GM21825 (cell line): ENCODE data around the gene SYNGR2.

Source experiments
- ATAC-seq: cut with Tn5 transposase; IDR thresholded peaks from one replicate; pipeline ENCODE4 v1.9.1; 2021; ENCODE audit warnings: mild to moderate bottlenecking, moderate library complexity; ENCODE audit not compliant: unreplicated experiment

SYNGR2 gene

DNA sequence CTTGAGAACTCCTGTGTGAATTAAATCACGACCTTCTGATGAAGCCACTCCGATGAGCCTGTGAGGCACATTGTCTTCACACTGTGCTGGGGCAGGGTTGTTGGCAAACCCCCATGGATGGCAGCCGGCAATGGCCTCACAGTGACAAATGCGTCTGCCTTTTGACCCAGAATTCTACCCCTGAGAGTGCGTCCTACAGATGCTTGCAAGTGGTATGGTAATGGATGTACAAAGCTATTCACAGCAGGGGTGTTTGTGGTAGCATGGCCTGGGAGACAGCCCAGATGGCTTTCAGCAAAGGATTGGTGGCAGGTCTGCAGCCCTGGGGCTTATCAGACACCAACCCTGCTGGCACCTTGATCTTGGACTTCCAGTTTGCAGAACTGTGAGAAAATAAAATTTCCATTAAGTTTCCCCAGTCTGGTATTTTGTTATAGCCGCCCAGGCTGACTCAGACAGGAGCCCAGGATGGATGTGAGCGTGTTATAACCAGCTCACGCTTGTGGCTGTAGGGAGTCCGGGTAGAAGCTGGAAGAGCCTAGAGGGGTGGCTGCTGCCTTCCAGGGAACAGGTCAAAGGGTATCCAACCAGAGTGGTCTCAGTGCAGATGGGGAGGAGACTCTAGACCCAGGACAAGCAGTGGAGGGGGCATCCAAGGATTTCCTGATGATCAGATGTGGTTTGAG, 28.9 kb downstream of the SYNGR2 start:
- no peak for ATAC-seq

GRCh38 chr17:78200451-78200850, 32.1 kb downstream of the SYNGR2 start:
- ATAC-seq: no peak

DNA sequence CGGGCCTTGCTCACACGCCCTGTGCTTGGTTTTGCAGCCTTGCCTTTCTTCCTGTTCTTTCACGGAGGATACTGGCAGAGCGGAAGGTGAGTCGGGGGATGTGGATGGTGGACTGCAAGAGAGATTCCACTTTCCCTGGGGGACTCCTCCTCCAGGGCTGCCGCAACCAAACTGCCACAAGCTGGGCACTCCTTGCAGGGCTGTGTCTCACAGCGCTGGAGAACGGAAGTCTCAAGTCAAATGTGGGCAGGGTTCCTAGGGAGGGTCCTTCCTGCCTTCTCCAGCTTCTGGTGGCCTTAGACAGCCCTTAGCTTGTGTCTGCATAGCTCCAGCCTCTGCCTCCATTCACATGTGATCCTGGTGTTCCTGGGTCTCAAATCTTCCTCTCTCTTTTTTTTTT, 34.3 kb downstream of the SYNGR2 start:
- no peak for ATAC-seq

DNA sequence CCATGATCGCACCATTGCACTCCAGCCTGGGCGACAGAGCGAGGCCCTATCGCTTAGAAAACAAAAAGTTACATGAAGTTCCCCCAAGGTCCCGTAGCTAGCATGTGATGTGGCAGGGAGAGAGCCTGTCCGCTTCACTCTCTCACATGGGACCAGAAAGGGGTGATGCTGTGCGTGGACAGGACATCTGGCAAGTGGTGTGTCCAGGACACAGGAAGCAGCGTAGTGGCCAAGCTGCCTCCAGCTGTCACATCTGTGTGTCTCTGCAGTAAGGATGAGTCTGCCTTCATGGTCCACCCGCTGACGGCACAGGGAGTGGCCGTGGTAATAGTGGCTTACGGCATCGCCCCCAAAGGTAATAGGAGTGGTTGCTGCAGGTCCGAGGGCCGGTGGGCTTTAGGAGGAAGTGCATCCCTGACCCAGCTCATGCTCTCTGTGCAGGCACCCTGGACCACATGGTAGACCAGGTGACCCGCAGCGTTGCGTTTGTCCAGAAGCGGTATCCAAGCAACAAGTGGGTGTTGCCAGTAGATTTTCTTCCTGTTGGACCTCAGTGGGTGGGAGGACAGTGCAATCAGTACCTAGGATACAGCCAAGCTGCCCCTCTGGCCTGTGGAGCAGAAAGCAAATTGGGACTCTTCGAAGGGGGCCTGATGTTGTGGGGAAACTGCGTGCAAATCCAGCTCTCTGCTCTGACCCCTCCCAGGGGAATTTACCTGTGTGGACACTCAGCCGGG, 36.2 kb downstream of the SYNGR2 start:
- ATAC-seq: no peak

DNA sequence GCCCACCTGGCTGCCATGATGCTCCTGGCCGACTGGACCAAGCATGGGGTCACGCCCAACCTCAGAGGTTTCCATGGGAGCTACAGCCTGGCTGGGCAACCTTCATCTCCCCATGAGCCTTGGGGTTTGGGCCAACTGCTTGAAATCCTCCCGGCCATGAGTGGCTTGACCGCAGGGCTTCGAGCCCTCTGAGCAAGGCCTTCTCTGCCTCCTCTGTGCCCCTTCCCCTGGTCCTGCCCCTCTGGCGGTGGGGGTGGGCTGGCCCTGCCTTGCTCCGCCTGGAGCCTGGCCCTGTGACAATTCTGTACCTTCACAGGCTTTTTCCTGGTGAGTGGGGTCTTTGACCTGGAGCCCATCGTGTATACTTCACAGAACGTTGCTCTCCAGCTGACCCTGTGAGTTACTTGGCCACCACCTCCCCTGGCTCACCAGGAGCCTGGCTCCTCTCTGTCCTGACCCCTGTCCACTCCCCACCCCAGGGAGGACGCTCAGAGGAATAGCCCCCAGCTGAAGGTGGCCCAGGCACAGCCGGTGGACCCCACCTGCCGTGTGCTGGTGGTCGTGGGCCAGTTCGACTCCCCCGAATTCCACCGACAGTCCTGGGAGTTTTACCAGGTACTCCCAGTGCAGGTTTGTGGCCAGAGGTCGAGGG, 36.9 kb downstream of the SYNGR2 start:
- no peak for ATAC-seq

DNA sequence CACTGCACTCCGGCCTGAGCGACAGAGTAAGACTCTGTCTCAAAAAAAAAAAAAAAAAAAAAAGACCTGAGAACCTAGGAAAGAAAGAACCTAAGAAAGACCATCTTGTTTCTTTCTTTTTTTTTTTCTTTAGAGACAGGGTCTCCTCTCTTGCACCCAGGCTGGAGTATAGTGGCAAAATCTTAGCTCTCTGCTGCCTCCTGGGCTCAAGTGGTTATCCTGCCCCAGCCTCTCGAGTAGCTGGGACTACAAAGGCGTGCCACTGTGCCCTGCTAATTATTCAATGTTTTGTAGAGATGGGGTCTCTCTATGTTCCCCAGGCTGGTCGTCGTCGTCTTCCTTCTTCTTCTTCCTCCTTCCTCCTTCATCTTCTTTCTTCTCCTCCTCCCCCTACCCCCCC, 37.9 kb downstream of the SYNGR2 start:
- no peak for ATAC-seq

GRCh38 chr17:78208486-78208885, 40.1 kb downstream of the SYNGR2 start:
- ATAC-seq: no peak

DNA sequence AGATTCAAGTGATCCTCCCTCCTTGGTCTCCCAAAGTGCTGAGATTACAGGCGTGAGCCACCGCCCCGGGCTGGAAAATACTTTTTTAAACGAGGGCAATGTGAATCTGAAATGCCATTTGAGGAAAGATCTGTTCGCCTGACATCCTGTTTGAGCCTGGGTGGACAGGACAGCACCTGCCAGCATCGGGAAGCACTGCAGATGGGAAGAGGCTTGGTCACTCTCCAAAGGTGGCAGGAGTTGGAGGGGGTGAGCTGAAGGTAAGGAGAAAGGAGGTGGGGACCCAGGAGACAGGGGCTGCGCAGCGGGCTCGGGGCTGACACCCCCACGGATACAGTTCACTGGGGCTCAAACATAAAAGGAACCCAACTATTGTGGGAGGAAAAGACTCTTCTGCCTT, 41.7 kb downstream of the SYNGR2 start:
- no peak for ATAC-seq

- no peak for ATAC-seq
Measured at GRCh38 chr17:78211032-78211431, 42.7 kb downstream of the SYNGR2 start.

- peak; percentile 92 for ATAC-seq
Measured at GRCh38 chr17:78214016-78214705, 45.8 kb downstream of the SYNGR2 start, which contains the start of gene BIRC5. Gene BIRC5, plus strand, starts transcription at chr17:78214253. Its CDS starts 64 bp downstream, at chr17:78214317.

GRCh38 chr17:78214706-78215061, 46.3 kb downstream of the SYNGR2 start:
- ATAC-seq: no peak

DNA sequence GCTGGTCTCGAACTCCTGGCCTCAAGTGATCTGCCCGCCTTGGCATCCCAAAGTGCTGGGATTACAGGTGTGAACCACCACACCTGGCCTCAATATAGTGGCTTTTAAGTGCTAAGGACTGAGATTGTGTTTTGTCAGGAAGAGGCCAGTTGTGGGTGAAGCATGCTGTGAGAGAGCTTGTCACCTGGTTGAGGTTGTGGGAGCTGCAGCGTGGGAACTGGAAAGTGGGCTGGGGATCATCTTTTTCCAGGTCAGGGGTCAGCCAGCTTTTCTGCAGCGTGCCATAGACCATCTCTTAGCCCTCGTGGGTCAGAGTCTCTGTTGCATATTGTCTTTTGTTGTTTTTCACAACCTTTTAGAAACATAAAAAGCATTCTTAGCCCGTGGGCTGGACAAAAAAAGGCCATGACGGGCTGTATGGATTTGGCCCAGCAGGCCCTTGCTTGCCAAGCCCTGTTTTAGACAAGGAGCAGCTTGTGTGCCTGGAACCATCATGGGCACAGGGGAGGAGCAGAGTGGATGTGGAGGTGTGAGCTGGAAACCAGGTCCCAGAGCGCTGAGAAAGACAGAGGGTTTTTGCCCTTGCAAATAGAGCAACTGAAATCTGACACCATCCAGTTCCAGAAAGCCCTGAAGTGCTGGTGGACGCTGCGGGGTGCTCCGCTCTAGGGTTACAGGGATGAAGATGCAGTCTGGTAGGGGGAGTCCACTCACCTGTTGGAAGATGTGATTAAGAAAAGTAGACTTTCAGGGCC, 51.2 kb downstream of the SYNGR2 start:
- no peak for ATAC-seq
